ENCODE results near the gene RGS3.

- no peak for TF ChIP-seq POLR2AphosphoS5 (IDR thresholded peaks at IDR 0.05; ENCODE audit: low read depth, low read length)
- no peak for TF ChIP-seq POLR2A (IDR thresholded peaks at IDR 0.05; ENCODE audit: low read depth, low read length)
Observed at GRCh38 chr9:113499153-113499875, 35.8 kb downstream of the RGS3 start.
